Measurements from ENCODE around the gene STK32C.

- TF ChIP-seq, protein P1, sequence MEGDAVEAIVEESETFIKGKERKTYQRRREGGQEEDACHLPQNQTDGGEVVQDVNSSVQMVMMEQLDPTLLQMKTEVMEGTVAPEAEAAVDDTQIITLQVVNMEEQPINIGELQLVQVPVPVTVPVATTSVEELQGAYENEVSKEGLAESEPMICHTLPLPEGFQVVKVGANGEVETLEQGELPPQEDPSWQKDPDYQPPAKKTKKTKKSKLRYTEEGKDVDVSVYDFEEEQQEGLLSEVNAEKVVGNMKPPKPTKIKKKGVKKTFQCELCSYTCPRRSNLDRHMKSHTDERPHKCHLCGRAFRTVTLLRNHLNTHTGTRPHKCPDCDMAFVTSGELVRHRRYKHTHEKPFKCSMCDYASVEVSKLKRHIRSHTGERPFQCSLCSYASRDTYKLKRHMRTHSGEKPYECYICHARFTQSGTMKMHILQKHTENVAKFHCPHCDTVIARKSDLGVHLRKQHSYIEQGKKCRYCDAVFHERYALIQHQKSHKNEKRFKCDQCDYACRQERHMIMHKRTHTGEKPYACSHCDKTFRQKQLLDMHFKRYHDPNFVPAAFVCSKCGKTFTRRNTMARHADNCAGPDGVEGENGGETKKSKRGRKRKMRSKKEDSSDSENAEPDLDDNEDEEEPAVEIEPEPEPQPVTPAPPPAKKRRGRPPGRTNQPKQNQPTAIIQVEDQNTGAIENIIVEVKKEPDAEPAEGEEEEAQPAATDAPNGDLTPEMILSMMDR (IDR thresholded peaks at IDR 0.05 in 4 of 5, conservative IDR thresholded peaks at IDR 0.05 in 1 of 5), result no peak
- no peak for TF ChIP-seq POLR2A (IDR thresholded peaks at IDR 0.05)
These were observed 20.4 kb upstream of the STK32C start for GRCh38 chr10:132328106-132328505.

All from gastrocnemius medialis (tissue), 4 donors.